ENCODE results near the gene APRT. TPM values are rescaled to one million over a fixed set of nuclear protein-coding genes. Genes with fewer than 3 reads are reported as not detected.

The APRT gene
- total and polyA plus RNA-seq, 9 of the 15 experiments (the other 6 are each of a cell fraction or from before 2014, with no cell fraction given) = 41.7 to 409 (median 146) TPM

GRCh38 chr16:88785106-88785924 is 26.4 kb downstream of the APRT start, which contains the start of gene PIEZO1 (continued):
- TF ChIP-seq, protein P1, sequence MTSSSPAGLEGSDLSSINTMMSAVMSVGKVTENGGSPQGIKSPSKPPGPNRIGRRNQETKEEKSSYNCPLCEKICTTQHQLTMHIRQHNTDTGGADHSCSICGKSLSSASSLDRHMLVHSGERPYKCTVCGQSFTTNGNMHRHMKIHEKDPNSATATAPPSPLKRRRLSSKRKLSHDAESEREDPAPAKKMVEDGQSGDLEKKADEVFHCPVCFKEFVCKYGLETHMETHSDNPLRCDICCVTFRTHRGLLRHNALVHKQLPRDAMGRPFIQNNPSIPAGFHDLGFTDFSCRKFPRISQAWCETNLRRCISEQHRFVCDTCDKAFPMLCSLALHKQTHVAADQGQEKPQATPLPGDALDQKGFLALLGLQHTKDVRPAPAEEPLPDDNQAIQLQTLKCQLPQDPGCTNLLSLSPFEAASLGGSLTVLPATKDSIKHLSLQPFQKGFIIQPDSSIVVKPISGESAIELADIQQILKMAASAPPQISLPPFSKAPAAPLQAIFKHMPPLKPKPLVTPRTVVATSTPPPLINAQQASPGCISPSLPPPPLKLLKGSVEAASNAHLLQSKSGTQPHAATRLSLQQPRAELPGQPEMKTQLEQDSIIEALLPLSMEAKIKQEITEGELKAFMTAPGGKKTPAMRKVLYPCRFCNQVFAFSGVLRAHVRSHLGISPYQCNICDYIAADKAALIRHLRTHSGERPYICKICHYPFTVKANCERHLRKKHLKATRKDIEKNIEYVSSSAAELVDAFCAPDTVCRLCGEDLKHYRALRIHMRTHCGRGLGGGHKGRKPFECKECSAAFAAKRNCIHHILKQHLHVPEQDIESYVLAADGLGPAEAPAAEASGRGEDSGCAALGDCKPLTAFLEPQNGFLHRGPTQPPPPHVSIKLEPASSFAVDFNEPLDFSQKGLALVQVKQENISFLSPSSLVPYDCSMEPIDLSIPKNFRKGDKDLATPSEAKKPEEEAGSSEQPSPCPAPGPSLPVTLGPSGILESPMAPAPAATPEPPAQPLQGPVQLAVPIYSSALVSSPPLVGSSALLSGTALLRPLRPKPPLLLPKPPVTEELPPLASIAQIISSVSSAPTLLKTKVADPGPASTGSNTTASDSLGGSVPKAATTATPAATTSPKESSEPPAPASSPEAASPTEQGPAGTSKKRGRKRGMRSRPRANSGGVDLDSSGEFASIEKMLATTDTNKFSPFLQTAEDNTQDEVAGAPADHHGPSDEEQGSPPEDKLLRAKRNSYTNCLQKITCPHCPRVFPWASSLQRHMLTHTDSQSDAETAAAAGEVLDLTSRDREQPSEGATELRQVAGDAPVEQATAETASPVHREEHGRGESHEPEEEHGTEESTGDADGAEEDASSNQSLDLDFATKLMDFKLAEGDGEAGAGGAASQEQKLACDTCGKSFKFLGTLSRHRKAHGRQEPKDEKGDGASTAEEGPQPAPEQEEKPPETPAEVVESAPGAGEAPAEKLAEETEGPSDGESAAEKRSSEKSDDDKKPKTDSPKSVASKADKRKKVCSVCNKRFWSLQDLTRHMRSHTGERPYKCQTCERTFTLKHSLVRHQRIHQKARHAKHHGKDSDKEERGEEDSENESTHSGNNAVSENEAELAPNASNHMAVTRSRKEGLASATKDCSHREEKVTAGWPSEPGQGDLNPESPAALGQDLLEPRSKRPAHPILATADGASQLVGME (CRISPR knock-in tag; IDR thresholded peaks at IDR 0.05) = peak; percentile 65; the same call in 1 of the 2 replicates
- TF ChIP-seq, protein P2, sequence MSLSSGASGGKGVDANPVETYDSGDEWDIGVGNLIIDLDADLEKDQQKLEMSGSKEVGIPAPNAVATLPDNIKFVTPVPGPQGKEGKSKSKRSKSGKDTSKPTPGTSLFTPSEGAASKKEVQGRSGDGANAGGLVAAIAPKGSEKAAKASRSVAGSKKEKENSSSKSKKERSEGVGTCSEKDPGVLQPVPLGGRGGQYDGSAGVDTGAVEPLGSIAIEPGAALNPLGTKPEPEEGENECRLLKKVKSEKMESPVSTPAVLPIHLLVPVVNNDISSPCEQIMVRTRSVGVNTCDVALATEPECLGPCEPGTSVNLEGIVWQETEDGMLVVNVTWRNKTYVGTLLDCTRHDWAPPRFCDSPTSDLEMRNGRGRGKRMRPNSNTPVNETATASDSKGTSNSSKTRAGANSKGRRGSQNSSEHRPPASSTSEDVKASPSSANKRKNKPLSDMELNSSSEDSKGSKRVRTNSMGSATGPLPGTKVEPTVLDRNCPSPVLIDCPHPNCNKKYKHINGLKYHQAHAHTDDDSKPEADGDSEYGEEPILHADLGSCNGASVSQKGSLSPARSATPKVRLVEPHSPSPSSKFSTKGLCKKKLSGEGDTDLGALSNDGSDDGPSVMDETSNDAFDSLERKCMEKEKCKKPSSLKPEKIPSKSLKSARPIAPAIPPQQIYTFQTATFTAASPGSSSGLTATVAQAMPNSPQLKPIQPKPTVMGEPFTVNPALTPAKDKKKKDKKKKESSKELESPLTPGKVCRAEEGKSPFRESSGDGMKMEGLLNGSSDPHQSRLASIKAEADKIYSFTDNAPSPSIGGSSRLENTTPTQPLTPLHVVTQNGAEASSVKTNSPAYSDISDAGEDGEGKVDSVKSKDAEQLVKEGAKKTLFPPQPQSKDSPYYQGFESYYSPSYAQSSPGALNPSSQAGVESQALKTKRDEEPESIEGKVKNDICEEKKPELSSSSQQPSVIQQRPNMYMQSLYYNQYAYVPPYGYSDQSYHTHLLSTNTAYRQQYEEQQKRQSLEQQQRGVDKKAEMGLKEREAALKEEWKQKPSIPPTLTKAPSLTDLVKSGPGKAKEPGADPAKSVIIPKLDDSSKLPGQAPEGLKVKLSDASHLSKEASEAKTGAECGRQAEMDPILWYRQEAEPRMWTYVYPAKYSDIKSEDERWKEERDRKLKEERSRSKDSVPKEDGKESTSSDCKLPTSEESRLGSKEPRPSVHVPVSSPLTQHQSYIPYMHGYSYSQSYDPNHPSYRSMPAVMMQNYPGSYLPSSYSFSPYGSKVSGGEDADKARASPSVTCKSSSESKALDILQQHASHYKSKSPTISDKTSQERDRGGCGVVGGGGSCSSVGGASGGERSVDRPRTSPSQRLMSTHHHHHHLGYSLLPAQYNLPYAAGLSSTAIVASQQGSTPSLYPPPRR (CRISPR knock-in tag; IDR thresholded peaks at IDR 0.05; ENCODE audit: borderline replicate concordance) = 0 out of 2 replicates have a peak, but pooled peaks have one; percentile 58
- TF ChIP-seq GATAD2A (IDR thresholded peaks at IDR 0.05) (peak; percentile 99), LARP7 (IDR thresholded peaks at IDR 0.05) (no peak), TAF9B (IDR thresholded peaks at IDR 0.05; ENCODE audit: partially characterized antibody) (no peak), CHD4 (IDR thresholded peaks at IDR 0.05; ENCODE audit: insufficient read depth, insufficient replicate concordance, low read depth, low read length, poor library complexity, severe bottlenecking) (no peak), ZKSCAN1 (IDR thresholded peaks at IDR 0.05; ENCODE audit: low read depth, low read length) (peak; percentile 67), NR1H2 (CRISPR knock-in tag; IDR thresholded peaks at IDR 0.05) (no peak), TBP (optimal IDR thresholded peaks at IDR 0.05; ENCODE audit: low read depth, low read length) (peak; percentile 93)
- TF ChIP-seq, protein P3, sequence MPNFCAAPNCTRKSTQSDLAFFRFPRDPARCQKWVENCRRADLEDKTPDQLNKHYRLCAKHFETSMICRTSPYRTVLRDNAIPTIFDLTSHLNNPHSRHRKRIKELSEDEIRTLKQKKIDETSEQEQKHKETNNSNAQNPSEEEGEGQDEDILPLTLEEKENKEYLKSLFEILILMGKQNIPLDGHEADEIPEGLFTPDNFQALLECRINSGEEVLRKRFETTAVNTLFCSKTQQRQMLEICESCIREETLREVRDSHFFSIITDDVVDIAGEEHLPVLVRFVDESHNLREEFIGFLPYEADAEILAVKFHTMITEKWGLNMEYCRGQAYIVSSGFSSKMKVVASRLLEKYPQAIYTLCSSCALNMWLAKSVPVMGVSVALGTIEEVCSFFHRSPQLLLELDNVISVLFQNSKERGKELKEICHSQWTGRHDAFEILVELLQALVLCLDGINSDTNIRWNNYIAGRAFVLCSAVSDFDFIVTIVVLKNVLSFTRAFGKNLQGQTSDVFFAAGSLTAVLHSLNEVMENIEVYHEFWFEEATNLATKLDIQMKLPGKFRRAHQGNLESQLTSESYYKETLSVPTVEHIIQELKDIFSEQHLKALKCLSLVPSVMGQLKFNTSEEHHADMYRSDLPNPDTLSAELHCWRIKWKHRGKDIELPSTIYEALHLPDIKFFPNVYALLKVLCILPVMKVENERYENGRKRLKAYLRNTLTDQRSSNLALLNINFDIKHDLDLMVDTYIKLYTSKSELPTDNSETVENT (CRISPR knock-in tag; IDR thresholded peaks at IDR 0.05) = peak; percentile 84; the same call in 1 of the 2 replicates
- TF ChIP-seq, protein P4, sequence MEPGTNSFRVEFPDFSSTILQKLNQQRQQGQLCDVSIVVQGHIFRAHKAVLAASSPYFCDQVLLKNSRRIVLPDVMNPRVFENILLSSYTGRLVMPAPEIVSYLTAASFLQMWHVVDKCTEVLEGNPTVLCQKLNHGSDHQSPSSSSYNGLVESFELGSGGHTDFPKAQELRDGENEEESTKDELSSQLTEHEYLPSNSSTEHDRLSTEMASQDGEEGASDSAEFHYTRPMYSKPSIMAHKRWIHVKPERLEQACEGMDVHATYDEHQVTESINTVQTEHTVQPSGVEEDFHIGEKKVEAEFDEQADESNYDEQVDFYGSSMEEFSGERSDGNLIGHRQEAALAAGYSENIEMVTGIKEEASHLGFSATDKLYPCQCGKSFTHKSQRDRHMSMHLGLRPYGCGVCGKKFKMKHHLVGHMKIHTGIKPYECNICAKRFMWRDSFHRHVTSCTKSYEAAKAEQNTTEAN (CRISPR knock-in tag; IDR thresholded peaks at IDR 0.05) = 0 out of 2 replicates have a peak, but pooled peaks have one; percentile 68
